ENCODE data around the gene VPS4A. TPM values are rescaled to one million over a fixed set of nuclear protein-coding genes. Genes with fewer than 3 reads are reported as not detected.

Gene VPS4A
- total RNA-seq, 2 experiments from 2014 or later = 31.4 to 33.7 TPM

- POLR2A ChIA-PET = no interaction called here
- no peak for DNase-seq
- Mint-ChIP-seq H3K4me1 (ENCODE audit: low read depth) (peaks cover 15% of the 10 kb centered on the region), H3K36me3 (ENCODE audit: low read depth) (peaks cover 61% of the 10 kb centered on the region), H3K4me3 (no peak overlapping the region), H3K27ac (no peak overlapping the region), H3K27me3 (ENCODE audit: low read depth) (no peaks in the 10 kb centered on the region), H3K9me3 (ENCODE audit: insufficient read depth) (no peaks in the 10 kb centered on the region)
- CTCF ChIA-PET = no interaction called here
- ATAC-seq = no peak
These were observed 60.4 kb downstream of the VPS4A start for GRCh38 chr16:69371564-69371963.

GRCh38 chr16:69373019-69373418 is 61.9 kb downstream of the VPS4A start:
- DNase-seq (no peak), ATAC-seq (no peak)
- ChIA-PET POLR2A (no interaction called here), CTCF (interaction anchor here (1.7 kb wide), 1 partner anchor 23 kb away, joined by 6 read pairs; no protein-coding TSS in a partner anchor)
- Mint-ChIP-seq H3K36me3 (ENCODE audit: low read depth) (peaks cover 54% of the 10 kb centered on the region), H3K4me3 (no peak overlapping the region), H3K4me1 (ENCODE audit: low read depth) (peaks cover 15% of the 10 kb centered on the region), H3K27me3 (ENCODE audit: low read depth) (no peaks in the 10 kb centered on the region), H3K27ac (peak overlapping the region; percentile 13), H3K9me3 (ENCODE audit: insufficient read depth) (no peaks in the 10 kb centered on the region)

Other genes with a start within 250 kb of the VPS4A start
- under 1 TPM; 0.44 to 0.47 TPM for gene HAS3, start 205.7 kb upstream of the VPS4A start, total RNA-seq
- gene CHTF8, start 178.8 kb upstream of the VPS4A start, total RNA-seq = 100 to 1,000 TPM; 132 to 143 TPM
- gene UTP4, start 178.7 kb upstream of the VPS4A start, total RNA-seq = 10 to 100 TPM; 56.3 to 59.7 TPM
- gene SNTB2, start 124.2 kb upstream of the VPS4A start, total RNA-seq = 10 to 100 TPM; 24.3 to 25.5 TPM
- gene PDF, start 19.2 kb downstream of the VPS4A start, total RNA-seq = 10 to 100 TPM; 15.2 to 16.0 TPM
- 10 to 100 TPM; 37.6 to 37.7 TPM for gene COG8, start 28.2 kb downstream of the VPS4A start, total RNA-seq
- gene NIP7, start 28.4 kb downstream of the VPS4A start, total RNA-seq = 10 to 100 TPM; 35.3 to 36.0 TPM
- 1 to 10 TPM; 1.4 to 1.8 TPM for gene TMED6, start 40.4 kb downstream of the VPS4A start, total RNA-seq
- 10 to 100 TPM; 42.6 to 48.4 TPM for gene TERF2, start 74.7 kb downstream of the VPS4A start, total RNA-seq
- gene CYB5B, start 113.3 kb downstream of the VPS4A start, total RNA-seq = 100 to 1,000 TPM; 179 to 183 TPM